ENCODE data around the gene MIAT.

The MIAT gene

GRCh38 chr22:26646158-26646557 is 11.2 kb upstream of the MIAT start:
- H3K9ac ChIP-seq, result no peak overlapping the region
- no peak for TF ChIP-seq CTCF (IDR thresholded peaks at IDR 0.05)
- H3K4me1 ChIP-seq, result no peaks in the 10 kb centered on the region
- peaks cover 4% of the 10 kb centered on the region for H3K27me3 ChIP-seq (ENCODE audit: control insufficient read depth, insufficient read depth, low read length)
- no peak overlapping the region for H3K4me3 ChIP-seq (ENCODE audit: low read depth, low read length)
- H3K9me3 ChIP-seq (ENCODE audit: control insufficient read depth, low read length), result no peaks in the 10 kb centered on the region
- H3K27ac ChIP-seq, result no peak overlapping the region
- no peaks in the 10 kb centered on the region for H3K79me2 ChIP-seq
- no peaks in the 10 kb centered on the region for H3K36me3 ChIP-seq (ENCODE audit: control insufficient read depth, insufficient read depth, low read length)
- H2AFZ ChIP-seq, result no peak overlapping the region
- no peak overlapping the region for H3K4me2 ChIP-seq (ENCODE audit: low read length)

- Histone ChIP-seq H3K36me3 (ENCODE audit: control insufficient read depth, insufficient read depth, low read length) (no peaks in the 10 kb centered on the region), H3K9me3 (ENCODE audit: control insufficient read depth, low read length) (no peaks in the 10 kb centered on the region), H3K27ac (no peak overlapping the region), H3K4me3 (ENCODE audit: low read depth, low read length) (no peak overlapping the region), H2AFZ (no peak overlapping the region), H3K4me1 (no peaks in the 10 kb centered on the region), H3K9ac (no peak overlapping the region), H3K79me2 (no peaks in the 10 kb centered on the region), H3K4me2 (ENCODE audit: low read length) (no peak overlapping the region), H3K27me3 (ENCODE audit: control insufficient read depth, insufficient read depth, low read length) (peaks cover 4% of the 10 kb centered on the region)
- TF ChIP-seq CTCF (IDR thresholded peaks at IDR 0.05), result no peak
Measured at GRCh38 chr22:26648011-26648497, 9.3 kb upstream of the MIAT start.

GRCh38 chr22:26648528-26649388 is 8.6 kb upstream of the MIAT start:
- H2AFZ ChIP-seq, result no peak overlapping the region
- H3K4me2 ChIP-seq (ENCODE audit: low read length), result no peak overlapping the region
- no peak overlapping the region for H3K27ac ChIP-seq
- H3K4me3 ChIP-seq (ENCODE audit: low read depth, low read length), result no peak overlapping the region
- no peak overlapping the region for H3K9ac ChIP-seq
- no peaks in the 10 kb centered on the region for H3K9me3 ChIP-seq (ENCODE audit: control insufficient read depth, low read length)
- no peak for TF ChIP-seq CTCF (IDR thresholded peaks at IDR 0.05)
- peaks cover 4% of the 10 kb centered on the region for H3K27me3 ChIP-seq (ENCODE audit: control insufficient read depth, insufficient read depth, low read length)
- no peaks in the 10 kb centered on the region for H3K79me2 ChIP-seq
- no peaks in the 10 kb centered on the region for H3K4me1 ChIP-seq
- H3K36me3 ChIP-seq (ENCODE audit: control insufficient read depth, insufficient read depth, low read length), result no peaks in the 10 kb centered on the region

- Histone ChIP-seq H3K9me3 (ENCODE audit: control insufficient read depth, low read length) (no peaks in the 10 kb centered on the region), H2AFZ (no peak overlapping the region), H3K4me1 (no peaks in the 10 kb centered on the region), H3K36me3 (ENCODE audit: control insufficient read depth, insufficient read depth, low read length) (no peaks in the 10 kb centered on the region), H3K4me3 (ENCODE audit: low read depth, low read length) (no peak overlapping the region), H3K27me3 (ENCODE audit: control insufficient read depth, insufficient read depth, low read length) (peaks cover 4% of the 10 kb centered on the region), H3K9ac (no peak overlapping the region), H3K27ac (no peak overlapping the region), H3K4me2 (ENCODE audit: low read length) (no peak overlapping the region), H3K79me2 (no peaks in the 10 kb centered on the region)
- no peak for TF ChIP-seq CTCF (IDR thresholded peaks at IDR 0.05)
Measured at GRCh38 chr22:26650722-26651421, 6.5 kb upstream of the MIAT start.

Data from parathyroid adenoma (tissue), 2 donors.